Upper lobe of left lung (tissue), 6 donors: ENCODE results near the gene KLK6. TPM values are rescaled to one million over a fixed set of nuclear protein-coding genes. Genes with fewer than 3 reads are reported as not detected.
"Not testable (repeated sequence)": the region's sequence is repeated elsewhere in the genome, so short reads cannot be mapped to it uniquely, and the experiment has no call there.

ENCODE experiments used
- ATAC-seq, 2 donors: fragments of 200-7000 bp; cut with Tn5 transposase; one replicate each; pipeline ENCODE4 v1.9.1; 2022; ENCODE audit warnings: mild to moderate bottlenecking in 2 of 2, moderate library complexity in 2 of 2; ENCODE audit not compliant: low FRiP score in 2 of 2
- DNase-seq, 2 donors: peaks; one replicate each; pipeline ENCODE4 v3.0.0-alpha.2; 2019 to 2020
- H3K27ac ChIP-seq, 4 donors: fragments of 200-600 bp; sonication (generic); one replicate each; pipeline ENCODE4 v1.5.1; 2016 to 2019
- H3K27me3 ChIP-seq, 4 donors: fragments of 200-600 bp; sonication (generic); one replicate each; pipeline ENCODE4 v1.5.1; 2017 to 2019
- H3K36me3 ChIP-seq, 4 donors: fragments of 200-600 bp; sonication (generic); one replicate each; pipeline ENCODE4 v1.5.1; 2016 to 2019
- H3K4me1 ChIP-seq, 4 donors: fragments of 200-600 bp; sonication (generic); one replicate each; pipeline ENCODE4 v1.5.1; 2018 to 2019
- H3K4me3 ChIP-seq, 4 donors: fragments of 200-600 bp; sonication (generic); one replicate each; pipeline ENCODE4 v1.5.1; 2017 to 2019; ENCODE audit warnings: mild to moderate bottlenecking in 2 of 4, moderate library complexity in 1 of 4
- H3K9me3 ChIP-seq, 4 donors: fragments of 200-600 bp; sonication (generic); one replicate each; pipeline ENCODE4 v1.5.1; 2018 to 2019
- EP300 ChIP-seq, 4 donors: sonication (generic); formaldehyde crosslinking; IDR thresholded peaks; one replicate each; pipeline ENCODE4 v1.5.1; 2017; ENCODE audit warnings: antibody characterized with exemption in 4 of 4, control low read depth in 2 of 4
- POLR2A ChIP-seq, 4 donors: fragments of 450-650 bp; IDR thresholded peaks; one replicate each; pipeline ENCODE4 v1.5.1; 2016 to 2017; ENCODE audit warnings: antibody characterized with exemption in 4 of 4, mild to moderate bottlenecking in 2 of 4
- POLR2AphosphoS5 ChIP-seq, 2 donors: sonication (generic); formaldehyde crosslinking; IDR thresholded peaks; one replicate each; pipeline ENCODE4 v1.5.1; 2017; ENCODE audit warnings: antibody characterized with exemption in 2 of 2
- WGBS, 2 donors: methylation state at CpG; one replicate each; pipeline ENCODE4 v1.1.5; 2017 to 2018; 5-methylcytosine and 5-hydroxymethylcytosine counted together
- total RNA-seq, 6 donors: library from RNA; depleted of rRNA in 4 of 6; stranded (reverse); fragments of >200 nt in 4 of 6; gene quantifications; one replicate each; pipeline versions ENCODE4 v1.1.0 to v1.2.1, GENCODE V29; 2016 to 2021
- TF ChIP-seq, protein P1 (sequence below), 6 experiments: fragments of 450-650 bp in 4 of 6; fragments of 200-600 bp in 2 of 6; sonication (generic) in 2 of 6; IDR thresholded peaks; one replicate each; pipeline ENCODE4 v1.5.1; 2016 to 2019; ENCODE audit warnings: antibody characterized with exemption in 6 of 6
- donor health status: DM: no; HTN: no; CAD: no; lungs with moderate emphysema.
- donor health status: DM: no; HTN: yes; CAD: no; lungs with severe emphysema.

KLK6 gene
- total RNA-seq, 6 donors from 2014 or later = not detected

DNA sequence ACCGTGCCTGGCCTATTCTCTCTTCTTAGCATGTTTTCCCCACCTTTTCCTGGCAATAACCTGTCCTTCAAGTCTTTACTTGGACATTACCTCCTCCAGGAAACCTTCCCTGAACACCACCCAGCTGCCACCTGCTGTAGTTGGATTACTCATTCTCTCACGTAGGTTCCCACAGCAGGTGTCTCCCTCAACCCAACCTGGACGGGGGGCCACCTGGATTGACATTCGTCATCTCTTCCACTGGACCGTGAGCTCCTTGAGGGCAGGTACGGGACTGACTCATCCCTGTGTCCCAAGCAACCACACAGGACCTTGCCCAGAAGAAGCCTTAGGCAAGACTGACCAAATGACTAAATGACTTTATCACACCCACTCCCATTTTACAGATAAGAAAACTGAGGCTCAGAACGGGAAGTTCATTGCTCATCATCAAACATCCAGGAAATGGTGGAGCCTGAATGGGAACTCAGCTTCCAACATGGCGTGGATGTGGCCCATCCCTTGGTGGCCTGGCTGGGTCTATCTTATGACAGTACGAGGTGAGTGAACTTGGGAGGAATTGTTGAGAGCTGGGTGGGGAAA, 3.5 kb upstream of the KLK6 start:
- no peak for ATAC-seq
- DNase-seq = no peak
- WGBS, 2 donors = 78 to 86% methylated on average over 8 to 9 of the region's 9 CpGs
- H3K36me3 ChIP-seq = no peaks in the 10 kb centered on the region
- no peaks in the 10 kb centered on the region for H3K4me1 ChIP-seq
- TF ChIP-seq POLR2AphosphoS5 (IDR thresholded peaks at IDR 0.05) = no peak
- TF ChIP-seq EP300 (IDR thresholded peaks at IDR 0.05) = no peak
- no peak for TF ChIP-seq POLR2A (IDR thresholded peaks at IDR 0.05)
- TF ChIP-seq, protein P1, sequence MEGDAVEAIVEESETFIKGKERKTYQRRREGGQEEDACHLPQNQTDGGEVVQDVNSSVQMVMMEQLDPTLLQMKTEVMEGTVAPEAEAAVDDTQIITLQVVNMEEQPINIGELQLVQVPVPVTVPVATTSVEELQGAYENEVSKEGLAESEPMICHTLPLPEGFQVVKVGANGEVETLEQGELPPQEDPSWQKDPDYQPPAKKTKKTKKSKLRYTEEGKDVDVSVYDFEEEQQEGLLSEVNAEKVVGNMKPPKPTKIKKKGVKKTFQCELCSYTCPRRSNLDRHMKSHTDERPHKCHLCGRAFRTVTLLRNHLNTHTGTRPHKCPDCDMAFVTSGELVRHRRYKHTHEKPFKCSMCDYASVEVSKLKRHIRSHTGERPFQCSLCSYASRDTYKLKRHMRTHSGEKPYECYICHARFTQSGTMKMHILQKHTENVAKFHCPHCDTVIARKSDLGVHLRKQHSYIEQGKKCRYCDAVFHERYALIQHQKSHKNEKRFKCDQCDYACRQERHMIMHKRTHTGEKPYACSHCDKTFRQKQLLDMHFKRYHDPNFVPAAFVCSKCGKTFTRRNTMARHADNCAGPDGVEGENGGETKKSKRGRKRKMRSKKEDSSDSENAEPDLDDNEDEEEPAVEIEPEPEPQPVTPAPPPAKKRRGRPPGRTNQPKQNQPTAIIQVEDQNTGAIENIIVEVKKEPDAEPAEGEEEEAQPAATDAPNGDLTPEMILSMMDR (IDR thresholded peaks at IDR 0.05) = no peak
- no peak overlapping the region for H3K4me3 ChIP-seq
- H3K27me3 ChIP-seq = no peaks in the 10 kb centered on the region
- H3K9me3 ChIP-seq = no peaks in the 10 kb centered on the region
- H3K27ac ChIP-seq = no peak overlapping the region

DNA sequence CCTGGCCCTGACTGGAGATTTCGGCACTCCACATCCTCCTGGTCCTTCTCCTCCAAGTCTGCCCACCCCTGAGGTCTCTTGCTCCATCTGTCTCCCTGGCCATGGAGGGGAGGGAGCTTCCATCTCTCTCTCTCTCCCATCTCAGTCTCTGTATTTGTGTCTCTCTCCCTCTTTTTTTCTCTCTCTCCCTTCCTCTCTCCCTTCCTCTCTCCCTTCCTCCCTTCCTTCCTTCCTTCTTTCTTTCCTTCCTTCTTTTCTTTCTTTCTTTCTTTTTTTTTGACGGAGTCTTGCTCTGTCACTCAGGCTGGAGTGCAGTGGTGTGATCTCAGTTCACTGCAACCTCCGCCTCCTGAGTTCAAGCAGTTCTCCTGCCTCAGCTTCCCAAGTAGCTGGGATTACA, 419 bp upstream of the KLK6 start:
- ATAC-seq, H3K9me3 ChIP-seq, H3K27ac ChIP-seq, H3K27me3 ChIP-seq, H3K4me1 ChIP-seq, DNase-seq, H3K4me3 ChIP-seq, H3K36me3 ChIP-seq: not testable (repeated sequence)
- 76 to 82% methylated on average over 3 of the region's 3 CpGs for WGBS, 2 donors

DNA sequence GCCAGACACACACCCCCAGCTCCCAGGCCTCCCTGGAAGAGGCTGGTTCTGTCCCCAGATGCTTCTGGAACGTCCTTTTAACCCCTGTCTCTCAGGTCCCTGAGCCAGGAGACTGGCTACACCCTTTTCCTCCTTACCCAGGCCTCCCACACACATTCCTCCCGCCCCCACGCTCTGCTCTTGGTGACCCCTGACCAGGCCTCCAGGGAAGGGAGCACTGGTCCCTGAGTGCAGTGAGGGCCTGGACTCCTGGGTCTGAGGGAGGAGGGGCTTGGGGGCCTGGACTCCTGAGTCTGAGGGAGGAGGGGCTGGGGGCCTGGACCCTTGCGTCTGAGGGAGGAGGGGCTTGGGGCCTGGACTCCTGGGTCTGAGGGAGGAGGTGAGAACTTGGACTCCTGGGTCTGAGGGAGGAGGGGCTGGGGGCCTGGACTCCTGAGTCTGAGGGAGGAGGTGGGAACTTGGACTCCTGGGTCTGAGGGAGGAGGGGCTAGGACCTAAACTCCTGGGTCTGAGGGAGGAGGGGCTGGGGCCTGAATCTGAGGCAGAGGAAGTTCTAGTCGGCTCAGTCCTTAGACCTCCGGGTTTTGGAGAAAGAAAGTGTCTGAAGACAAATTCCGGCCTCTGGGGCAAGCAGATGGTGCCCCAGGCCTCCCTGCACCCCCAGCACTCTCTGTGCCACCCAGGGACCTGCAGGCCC, 527 bp downstream of the KLK6 start:
- ATAC-seq = no peak
- Histone ChIP-seq H3K27me3 (no peaks in the 10 kb centered on the region), H3K9me3 (no peaks in the 10 kb centered on the region), H3K4me3 (no peak overlapping the region), H3K27ac (no peak overlapping the region), H3K36me3 (no peaks in the 10 kb centered on the region), H3K4me1 (no peaks in the 10 kb centered on the region)
- no peak for TF ChIP-seq POLR2A (IDR thresholded peaks at IDR 0.05)
- no peak for TF ChIP-seq POLR2AphosphoS5 (IDR thresholded peaks at IDR 0.05)
- no peak for TF ChIP-seq EP300 (IDR thresholded peaks at IDR 0.05)
- TF ChIP-seq, protein P1 (IDR thresholded peaks at IDR 0.05) = no peak
- no peak for DNase-seq
- WGBS, 2 donors = 37 to 38% methylated on average over 6 of the region's 7 CpGs

DNA sequence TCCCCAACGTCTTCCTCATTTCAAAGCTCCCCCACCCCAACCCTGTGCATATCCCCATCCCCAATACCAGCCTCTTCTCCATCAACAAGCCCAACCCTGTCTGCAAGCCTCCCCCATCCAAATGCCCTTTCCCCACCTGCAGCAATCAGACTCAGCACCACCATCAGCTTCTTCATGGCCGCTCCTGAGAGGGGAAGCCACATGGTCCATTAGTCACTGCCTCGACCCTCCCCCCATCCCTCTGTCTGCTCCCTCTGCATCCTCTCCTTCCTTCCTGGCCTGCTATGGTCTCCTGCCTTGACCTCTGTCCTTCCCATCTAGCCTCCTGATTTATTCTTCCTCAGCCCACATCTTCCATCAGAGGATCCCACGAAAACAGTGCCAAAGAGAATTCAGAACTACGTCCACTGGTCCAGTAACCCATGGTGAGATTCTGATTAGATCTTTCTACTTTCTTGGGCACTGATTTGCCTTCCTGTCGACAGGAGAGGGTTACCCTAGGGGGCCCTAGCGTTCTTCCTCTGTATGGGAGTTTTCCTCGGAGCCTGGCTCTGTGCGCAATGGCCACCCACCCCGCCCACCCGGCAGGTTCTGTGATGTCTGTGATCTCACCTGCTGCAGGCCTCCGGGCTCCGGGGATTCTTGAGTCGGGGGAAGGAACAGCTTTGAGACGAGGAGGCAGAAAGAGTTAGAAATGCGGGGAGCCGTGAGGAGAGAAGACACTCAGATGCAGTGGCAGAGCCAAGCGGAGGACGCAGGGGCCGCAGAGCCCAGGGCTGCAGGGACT, 1.3 kb downstream of the KLK6 start:
- Histone ChIP-seq H3K9me3 (no peaks in the 10 kb centered on the region), H3K4me1 (no peaks in the 10 kb centered on the region), H3K27ac (no peak overlapping the region), H3K27me3 (no peaks in the 10 kb centered on the region), H3K4me3 (no peak overlapping the region), H3K36me3 (no peaks in the 10 kb centered on the region)
- no peak for DNase-seq
- TF ChIP-seq POLR2A (IDR thresholded peaks at IDR 0.05) (no peak), POLR2AphosphoS5 (IDR thresholded peaks at IDR 0.05) (no peak), EP300 (IDR thresholded peaks at IDR 0.05) (no peak)
- TF ChIP-seq, protein P1 (IDR thresholded peaks at IDR 0.05) = no peak
- WGBS, 2 donors = 39% methylated on average over 18 to 20 of the region's 20 CpGs
- no peak for ATAC-seq

DNA sequence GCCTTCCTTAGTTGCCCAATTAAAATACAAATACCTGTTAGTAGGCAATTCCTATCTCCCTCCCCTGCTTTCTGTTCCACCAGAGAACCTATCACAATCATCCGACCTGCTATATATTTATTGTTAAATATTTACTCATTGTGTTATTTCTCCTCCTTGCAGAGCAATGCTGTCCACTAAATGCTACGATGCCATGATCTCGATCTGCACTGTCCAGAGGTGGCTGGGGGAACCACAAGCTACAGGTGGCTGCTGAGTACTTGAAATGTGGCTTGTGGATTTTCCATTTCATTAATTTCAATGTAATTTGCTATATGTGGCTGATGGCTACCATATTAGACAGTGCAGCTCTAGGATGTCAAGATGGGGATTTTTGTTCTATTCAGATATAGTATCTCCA, 5.1 kb downstream of the KLK6 start:
- Histone ChIP-seq H3K4me3 (no peak overlapping the region), H3K27ac (no peak overlapping the region), H3K9me3 (no peaks in the 10 kb centered on the region), H3K27me3 (no peaks in the 10 kb centered on the region), H3K36me3 (no peaks in the 10 kb centered on the region), H3K4me1 (no peaks in the 10 kb centered on the region)
- WGBS, 2 donors = 82 to 87% methylated on average over 3 of the region's 3 CpGs
- ATAC-seq (no peak), DNase-seq (no peak)
- TF ChIP-seq POLR2A (IDR thresholded peaks at IDR 0.05) (no peak), POLR2AphosphoS5 (IDR thresholded peaks at IDR 0.05) (no peak), EP300 (IDR thresholded peaks at IDR 0.05) (no peak)
- TF ChIP-seq, protein P1 (IDR thresholded peaks at IDR 0.05) = no peak
